Measurements from ENCODE around the gene TGIF1.
"Not testable (repeated sequence)": the region's sequence is repeated elsewhere in the genome, so short reads cannot be mapped to it uniquely, and the experiment has no call there.

Gene TGIF1

GRCh38 chr18:3409811-3410210, 40.2 kb upstream of the TGIF1 start:
- TF ChIP-seq CTCF (IDR thresholded peaks at IDR 0.05; ENCODE audit: low read depth, low read length): no peak

GRCh38 chr18:3410273-3410672, 39.7 kb upstream of the TGIF1 start:
- H3K4me3 ChIP-seq (ENCODE audit: low read depth, low read length): no peak overlapping the region
- no peak for TF ChIP-seq CTCF (IDR thresholded peaks at IDR 0.05; ENCODE audit: low read depth, low read length)

More at GRCh38 chr18:3409811-3410210, 40.2 kb upstream of the TGIF1 start:
- H3K4me3 ChIP-seq (ENCODE audit: low read depth, low read length): no peak overlapping the region

GRCh38 chr18:3410876-3411275, 39.1 kb upstream of the TGIF1 start:
- H3K4me3 ChIP-seq (ENCODE audit: low read depth, low read length): not testable (repeated sequence)

GRCh38 chr18:3411327-3411726, 38.6 kb upstream of the TGIF1 start:
- H3K4me3 ChIP-seq (ENCODE audit: low read depth, low read length): no peak overlapping the region
- TF ChIP-seq CTCF (IDR thresholded peaks at IDR 0.05; ENCODE audit: low read depth, low read length): no peak

- peak overlapping the region; percentile 37 for H3K4me3 ChIP-seq (ENCODE audit: low read depth, low read length)
- no peak for TF ChIP-seq CTCF (IDR thresholded peaks at IDR 0.05; ENCODE audit: low read depth, low read length)
Observed at GRCh38 chr18:3411854-3412268, 38.1 kb upstream of the TGIF1 start.

GRCh38 chr18:3412528-3412927, 37.4 kb upstream of the TGIF1 start:
- H3K4me3 ChIP-seq (ENCODE audit: low read depth, low read length): not testable (repeated sequence)

GRCh38 chr18:3415110-3415509, 34.9 kb upstream of the TGIF1 start:
- no peak overlapping the region for H3K4me3 ChIP-seq (ENCODE audit: low read depth, low read length)
- no peak for TF ChIP-seq CTCF (IDR thresholded peaks at IDR 0.05; ENCODE audit: low read depth, low read length)

GRCh38 chr18:3418083-3418482, 31.9 kb upstream of the TGIF1 start:
- no peak for TF ChIP-seq CTCF (IDR thresholded peaks at IDR 0.05; ENCODE audit: low read depth, low read length)
- no peak overlapping the region for H3K4me3 ChIP-seq (ENCODE audit: low read depth, low read length)

- TF ChIP-seq CTCF (IDR thresholded peaks at IDR 0.05; ENCODE audit: low read depth, low read length): no peak
- H3K4me3 ChIP-seq (ENCODE audit: low read depth, low read length): no peak overlapping the region
Observed at GRCh38 chr18:3420919-3421279, 29.1 kb upstream of the TGIF1 start.

All from WI38 (cell line).